AG04450 (cell line): Measurements from ENCODE around the gene EPN1. TPM values are rescaled to one million over a fixed set of nuclear protein-coding genes. Genes with fewer than 3 reads are reported as not detected.

ENCODE experiments used
- CTCF ChIA-PET: fragments of 300-600, 350-600 bp; formaldehyde crosslinking; extraction: SDS; loops from one replicate; lab custom pipeline; 2022; ENCODE audit warnings: antibody characterized with exemption, inconsistent platforms; lab: Charles Lee
- POLR2A ChIA-PET: fragments of 350-600 bp; formaldehyde crosslinking; extraction: SDS; loops from one replicate; lab custom pipeline; 2021; ENCODE audit warnings: antibody characterized with exemption, inconsistent platforms; lab: Yijun Ruan, JAX
- DNase-seq: peaks from one replicate; pipeline ENCODE4 v3.0.0-alpha.2; 2011; ENCODE audit warnings: low read depth, low spot score
- H3K27ac ChIP-seq: one replicate; pipeline ENCODE4 v1.5.1; 2012; ENCODE audit warnings: low read depth, low read length, control low read depth
- H3K27me3 ChIP-seq: one replicate; pipeline ENCODE4 v1.6.0; 2012; ENCODE audit warnings: low read length; ENCODE audit not compliant: control insufficient read depth, insufficient read depth
- H3K4me3 ChIP-seq: 2 replicates; pipeline ENCODE4 v1.5.1; 2011; ENCODE audit warnings: mild to moderate bottlenecking, low read depth, low read length, control low read depth
- H3K9me3 ChIP-seq: 2 replicates; pipeline ENCODE4 v1.5.1; 2012; ENCODE audit warnings: low read length; ENCODE audit not compliant: control insufficient read depth, insufficient read depth
- polyA plus RNA-seq: library from polyadenylated mRNA; depleted of rRNA; stranded (reverse); fragments of >200 nt; gene quantifications from 2 replicates; pipeline ENCODE4 v1.2.3, GENCODE V29; 2011
- TF ChIP-seq, protein P1 (sequence below): IDR thresholded peaks from 2 replicates; pipeline ENCODE4 v1.5.1; 2011; ENCODE audit warnings: low read depth, low read length, control low read depth, inconsistent platforms

Gene EPN1
- polyA plus RNA-seq, 1 experiment = 32.1 TPM

DNA sequence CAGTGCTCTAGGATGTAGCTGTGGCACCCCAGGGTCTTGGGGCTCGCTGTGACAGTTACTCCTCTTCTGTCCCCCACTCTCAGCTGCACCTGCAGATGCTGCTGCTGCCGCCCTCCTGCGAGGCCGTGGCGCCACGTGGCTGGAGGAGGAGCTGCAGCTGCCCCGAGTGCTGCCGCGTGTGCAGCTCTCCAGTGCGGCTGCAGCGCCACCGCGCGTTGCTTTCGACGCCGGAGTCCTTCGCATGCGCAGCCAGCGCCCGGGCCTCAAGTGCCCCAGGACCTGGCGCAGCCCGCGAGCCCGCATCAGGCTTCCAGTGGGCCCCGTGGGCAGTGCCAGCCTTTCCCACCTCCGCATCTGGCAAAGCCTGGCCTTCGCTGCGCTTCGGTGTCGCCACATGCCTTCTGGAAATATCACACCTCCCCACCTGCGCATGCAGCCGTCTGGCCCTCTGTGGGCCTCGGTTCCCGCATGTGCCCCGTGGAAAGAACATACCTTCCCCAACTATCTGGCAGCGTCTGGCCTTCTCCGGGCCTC, 34.9 kb upstream of the EPN1 start:
- TF ChIP-seq, protein P1, sequence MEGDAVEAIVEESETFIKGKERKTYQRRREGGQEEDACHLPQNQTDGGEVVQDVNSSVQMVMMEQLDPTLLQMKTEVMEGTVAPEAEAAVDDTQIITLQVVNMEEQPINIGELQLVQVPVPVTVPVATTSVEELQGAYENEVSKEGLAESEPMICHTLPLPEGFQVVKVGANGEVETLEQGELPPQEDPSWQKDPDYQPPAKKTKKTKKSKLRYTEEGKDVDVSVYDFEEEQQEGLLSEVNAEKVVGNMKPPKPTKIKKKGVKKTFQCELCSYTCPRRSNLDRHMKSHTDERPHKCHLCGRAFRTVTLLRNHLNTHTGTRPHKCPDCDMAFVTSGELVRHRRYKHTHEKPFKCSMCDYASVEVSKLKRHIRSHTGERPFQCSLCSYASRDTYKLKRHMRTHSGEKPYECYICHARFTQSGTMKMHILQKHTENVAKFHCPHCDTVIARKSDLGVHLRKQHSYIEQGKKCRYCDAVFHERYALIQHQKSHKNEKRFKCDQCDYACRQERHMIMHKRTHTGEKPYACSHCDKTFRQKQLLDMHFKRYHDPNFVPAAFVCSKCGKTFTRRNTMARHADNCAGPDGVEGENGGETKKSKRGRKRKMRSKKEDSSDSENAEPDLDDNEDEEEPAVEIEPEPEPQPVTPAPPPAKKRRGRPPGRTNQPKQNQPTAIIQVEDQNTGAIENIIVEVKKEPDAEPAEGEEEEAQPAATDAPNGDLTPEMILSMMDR = peak; percentile 41
- ChIA-PET CTCF (interaction anchor here (1.3 kb wide), 1 partner anchor 9 kb away, joined by 3 read pairs; no protein-coding TSS in a partner anchor), POLR2A (interaction anchor here (1.0 to 1.4 kb wide), 2 partner anchors 16 to 41 kb away, joined by 3 to 4 read pairs; partner anchors contain the start of genes FIZ1 and ZNF784)
- Histone ChIP-seq H3K4me3 (peak overlapping the region; percentile 84), H3K27me3 (no peaks in the 10 kb centered on the region), H3K27ac (peak overlapping the region; percentile 85), H3K9me3 (no peaks in the 10 kb centered on the region; the same call in 1 of the 2 replicates)
- no peak for DNase-seq

DNA sequence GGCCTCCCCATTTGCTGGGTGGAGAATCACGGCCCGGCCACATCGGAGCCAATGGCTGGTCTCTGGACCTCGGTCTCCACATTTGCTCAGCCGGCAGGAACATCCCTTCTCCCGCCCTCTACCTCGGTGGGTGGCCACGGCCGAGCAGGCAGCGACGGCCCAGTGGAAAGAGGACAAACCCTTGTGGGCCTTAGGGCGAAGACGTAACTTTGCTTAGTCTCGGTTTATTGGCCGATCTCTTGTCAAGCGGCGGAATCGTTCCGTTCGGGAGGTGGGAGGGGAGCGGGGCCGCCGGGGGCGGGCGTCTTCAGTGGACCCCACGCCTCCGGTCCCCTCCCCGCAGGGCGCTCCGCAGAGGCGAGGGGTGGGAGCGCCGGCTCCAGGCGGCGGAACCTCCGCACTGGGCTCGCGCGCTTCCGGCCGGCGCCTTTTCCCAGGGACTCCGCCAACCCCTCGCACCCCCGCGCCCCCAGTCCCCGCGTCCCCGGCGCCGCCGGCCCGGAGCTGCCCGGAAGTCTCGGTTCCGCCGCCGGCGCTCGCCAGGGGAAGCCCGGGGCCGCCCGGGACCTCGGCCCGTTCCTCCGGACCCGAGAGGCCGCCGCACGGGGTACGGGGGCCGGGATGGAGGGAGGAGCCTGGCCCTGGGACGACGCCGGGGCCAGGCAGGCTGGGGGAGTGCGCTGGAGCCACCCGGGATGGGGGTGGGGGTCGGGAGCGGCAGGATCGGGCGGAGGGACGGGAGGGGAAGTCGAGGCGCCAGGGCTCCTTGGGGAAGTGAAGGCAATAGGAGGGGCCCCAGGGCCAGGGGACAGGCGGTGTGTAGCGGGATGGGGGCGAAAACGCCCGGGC, 34.2 kb upstream of the EPN1 start, which contains the start of gene ZNF580:
Gene ZNF580, plus strand, starts transcription at position 426 of the 849 bp plus-strand sequence. CDS start 1,507 bp downstream, outside the sequence.
- H3K9me3 ChIP-seq = no peaks in the 10 kb centered on the region; the same call in 1 of the 2 replicates
- H3K27me3 ChIP-seq = no peaks in the 10 kb centered on the region
- TF ChIP-seq, protein P1 = no peak
- DNase-seq = no peak
- peak within 1 kb of the TSS; percentile 85 for H3K27ac ChIP-seq
- H3K4me3 ChIP-seq = peak within 1 kb of the TSS; percentile 84
- CTCF ChIA-PET = no interaction called here
- POLR2A ChIA-PET = interaction anchor here (1.0 to 1.4 kb wide), 2 partner anchors 16 to 42 kb away, joined by 3 to 4 read pairs; partner anchors contain the start of genes FIZ1 and ZNF784

DNA sequence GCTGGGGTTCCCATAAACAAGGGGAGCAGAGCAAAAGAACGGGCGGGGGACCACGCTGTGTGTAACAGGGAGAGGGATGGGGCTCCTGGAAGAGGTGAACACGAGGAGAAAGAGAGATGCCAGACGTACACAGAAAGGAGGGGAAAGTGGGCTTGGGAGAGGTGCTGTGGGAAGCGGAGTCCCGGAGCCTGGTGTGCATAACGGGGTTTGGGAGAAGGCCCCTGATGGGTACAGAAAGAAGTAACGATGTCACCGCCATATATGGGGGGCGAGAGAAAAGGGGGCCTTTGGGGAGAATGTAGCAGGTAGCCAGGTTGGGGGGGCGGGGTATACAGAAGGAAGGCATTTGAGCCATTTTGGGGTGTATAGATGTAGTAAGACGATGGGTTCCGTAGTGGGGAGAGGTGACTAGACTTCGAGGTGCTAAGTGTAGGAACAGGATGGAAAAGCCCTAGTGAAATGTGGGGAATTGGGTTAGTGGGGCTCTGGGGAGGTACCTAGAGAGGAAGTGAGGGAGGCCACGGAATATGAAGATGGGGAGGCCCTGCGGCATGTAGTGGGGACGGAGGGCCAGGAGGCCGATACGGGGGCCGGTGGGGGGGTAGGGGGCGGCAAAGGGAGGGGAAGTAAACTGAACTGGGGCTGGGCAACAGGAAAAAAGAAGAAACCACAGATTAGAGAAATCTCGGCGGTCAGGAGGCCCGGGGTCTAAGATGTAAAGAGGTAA, 33.4 kb upstream of the EPN1 start:
- POLR2A ChIA-PET = interaction anchor here (1.3 kb wide), 1 partner anchor 42 kb away, joined by 5 read pairs; the partner anchor contains the start of genes FIZ1 and ZNF524
- Histone ChIP-seq H3K27me3 (no peaks in the 10 kb centered on the region), H3K9me3 (no peaks in the 10 kb centered on the region; the same call in 1 of the 2 replicates), H3K4me3 (peak overlapping the region; percentile 84), H3K27ac (peak overlapping the region; percentile 83)
- TF ChIP-seq, protein P1 = no peak
- DNase-seq = no peak
- CTCF ChIA-PET = interaction anchor here (0.6 to 1.6 kb wide), 2 partner anchors 12 to 174 kb away, joined by 3 read pairs; no protein-coding TSS in a partner anchor

DNA sequence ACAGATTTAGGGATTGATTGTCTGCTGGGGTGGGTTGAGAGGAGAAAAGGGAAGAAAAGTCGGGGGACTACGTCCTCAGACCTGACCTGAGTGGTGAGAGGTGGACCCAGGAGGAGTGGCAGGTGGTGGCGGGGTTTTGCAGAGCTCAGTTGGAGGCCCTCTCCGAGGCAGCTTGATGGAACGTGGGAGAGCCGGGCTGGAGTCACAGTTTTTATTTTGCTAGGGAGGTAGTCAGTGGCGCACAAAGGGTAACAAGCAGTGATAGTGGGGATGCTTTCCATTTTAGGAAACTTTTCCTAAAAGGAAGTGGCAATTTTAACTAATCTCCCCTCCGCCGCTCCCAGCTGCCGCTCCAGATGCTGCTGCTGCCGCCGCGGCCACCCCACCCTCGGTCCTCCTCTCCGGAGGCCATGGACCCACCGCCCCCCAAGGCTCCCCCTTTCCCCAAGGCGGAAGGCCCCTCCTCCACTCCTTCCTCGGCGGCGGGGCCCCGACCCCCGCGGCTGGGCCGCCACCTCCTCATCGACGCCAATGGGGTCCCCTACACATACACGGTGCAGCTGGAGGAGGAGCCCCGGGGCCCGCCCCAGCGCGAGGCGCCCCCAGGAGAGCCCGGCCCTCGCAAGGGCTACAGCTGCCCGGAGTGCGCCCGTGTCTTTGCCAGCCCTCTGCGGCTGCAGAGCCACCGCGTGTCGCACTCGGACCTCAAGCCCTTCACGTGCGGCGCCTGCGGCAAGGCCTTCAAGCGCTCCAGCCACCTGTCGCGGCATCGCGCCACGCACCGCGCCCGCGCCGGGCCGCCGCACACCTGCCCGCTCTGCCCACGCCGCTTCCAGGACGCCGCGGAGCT, 32.6 kb upstream of the EPN1 start:
- no peak for DNase-seq
- ChIA-PET POLR2A (interaction anchor here (1.2 to 1.5 kb wide), 3 partner anchors 18 to 525 kb away, joined by 3 to 5 read pairs (median 4); partner anchors contain the start of genes FIZ1, PPP1R12C, ZNF524 and ZNF784), CTCF (interaction anchor here (0.6 to 1.6 kb wide), 4 partner anchors 10 to 175 kb away, joined by 3 to 4 read pairs (median 3); no protein-coding TSS in a partner anchor)
- Histone ChIP-seq H3K27ac (peak overlapping the region; percentile 73), H3K27me3 (no peaks in the 10 kb centered on the region), H3K9me3 (no peaks in the 10 kb centered on the region; the same call in 1 of the 2 replicates), H3K4me3 (peak overlapping the region; percentile 84)
- TF ChIP-seq, protein P1 = no peak
